Stimulated activated CD4-positive, alpha-beta T cell treated with anti-CD3 and anti-CD28 coated beads, Interleukin-4, amount 100 ng/mL, for 4 hours (primary cell): ENCODE data around the gene KIAA0232.

Experiments used
- DNase-seq, 2 experiments: peaks; one replicate each; pipeline ENCODE4 v3.0.0-alpha.2; 2020

KIAA0232 gene

DNA sequence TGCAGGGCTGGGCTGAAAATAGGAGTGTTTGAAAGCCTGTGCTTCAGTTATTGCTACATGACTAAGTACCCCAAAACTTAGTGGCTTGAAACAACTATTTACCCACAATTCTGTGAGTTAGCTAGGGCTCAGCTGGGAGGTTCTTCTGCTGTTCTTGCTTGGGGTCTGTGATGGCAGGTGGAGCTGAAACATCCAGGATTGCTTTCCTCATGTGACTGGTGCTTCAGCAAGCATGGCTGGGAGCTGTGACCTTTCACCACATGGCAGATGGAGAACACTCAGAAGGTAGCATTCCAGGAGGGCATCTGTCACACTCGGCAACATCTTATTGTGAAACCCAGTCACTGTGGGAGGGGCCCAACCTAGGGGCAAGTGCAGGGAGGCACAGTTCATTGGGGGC, 70.1 kb downstream of the KIAA0232 start:
- no peak for DNase-seq

DNA sequence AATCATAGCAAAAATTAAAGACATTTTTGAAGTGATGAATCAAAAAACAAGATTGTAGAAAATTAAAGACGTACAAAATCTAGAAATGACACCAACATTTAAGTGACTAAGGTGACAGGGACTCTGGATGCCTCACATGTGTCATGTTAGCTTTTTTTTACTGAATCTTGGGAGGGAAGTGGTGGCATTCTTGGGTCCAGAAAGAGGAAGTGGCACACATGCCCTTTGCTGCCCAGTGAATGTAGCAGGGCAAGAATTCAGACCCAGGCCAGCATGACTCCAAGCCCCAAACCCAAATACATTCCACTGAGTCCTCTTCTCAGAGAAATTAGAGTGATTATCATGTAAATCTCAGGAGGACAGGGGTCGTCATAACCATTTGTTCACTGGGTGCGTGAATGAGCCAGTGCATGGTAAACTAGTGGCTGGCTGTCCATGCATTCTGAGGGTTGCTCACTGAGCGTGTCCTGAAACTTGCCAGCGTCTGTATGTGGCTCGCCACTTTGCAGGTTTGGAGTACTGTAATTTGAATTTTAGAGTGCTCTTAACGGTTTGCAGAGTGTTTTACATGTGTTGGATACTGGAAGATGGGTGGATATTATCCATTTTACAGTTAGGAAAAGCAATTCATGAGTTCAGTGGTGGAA, 71.7 kb downstream of the KIAA0232 start:
- no peak for DNase-seq

DNA sequence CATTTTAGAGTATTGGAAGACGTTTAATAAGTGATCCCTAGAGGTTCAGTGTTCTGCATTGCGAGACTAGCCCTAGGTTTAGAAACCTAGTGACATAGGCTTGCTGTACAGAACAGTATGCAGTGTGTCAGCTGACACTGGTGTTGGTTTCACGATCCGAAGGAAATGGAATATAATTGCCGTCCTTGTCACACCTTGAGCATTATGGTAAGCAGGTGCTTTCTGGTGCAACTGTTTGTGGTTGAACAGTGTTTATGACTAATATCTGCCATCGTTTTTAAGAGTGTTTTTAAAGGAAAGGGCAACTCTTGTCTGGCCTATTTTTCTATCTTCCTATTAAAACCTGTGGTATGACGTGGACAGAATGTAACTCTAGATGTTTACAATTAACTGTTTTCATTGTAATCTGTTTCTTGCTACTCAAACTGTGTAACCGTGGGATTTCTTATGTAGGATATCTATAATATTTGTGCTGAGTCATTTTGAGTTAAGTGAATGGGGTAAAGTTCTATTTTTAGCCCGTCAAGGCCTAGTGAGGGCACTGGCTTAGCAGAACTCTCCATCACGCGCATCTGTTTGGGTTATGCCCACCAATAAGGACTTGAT, 73.3 kb downstream of the KIAA0232 start:
- DNase-seq: peak in 1 of 2 experiments; percentile 26

DNA sequence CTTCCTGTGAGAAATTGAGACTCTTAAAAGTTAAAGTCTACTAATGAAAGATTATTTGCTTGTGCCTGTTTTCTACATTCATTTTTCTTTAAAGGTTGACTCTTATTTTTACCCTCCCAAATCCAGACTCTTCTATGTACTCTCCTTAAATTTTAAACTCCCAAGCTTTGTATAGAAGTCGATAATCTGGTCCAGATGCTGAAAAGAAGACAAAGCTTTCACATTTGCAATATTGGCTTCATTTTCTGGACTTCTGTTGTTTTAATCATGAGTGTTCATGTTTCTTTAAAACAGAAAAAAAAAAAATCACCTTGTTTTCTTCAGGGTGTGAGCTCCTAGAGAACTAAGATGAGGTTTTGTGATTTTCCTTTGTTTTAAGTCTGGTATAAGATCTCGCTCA, 73.9 kb downstream of the KIAA0232 start:
- DNase-seq: no peak

DNA sequence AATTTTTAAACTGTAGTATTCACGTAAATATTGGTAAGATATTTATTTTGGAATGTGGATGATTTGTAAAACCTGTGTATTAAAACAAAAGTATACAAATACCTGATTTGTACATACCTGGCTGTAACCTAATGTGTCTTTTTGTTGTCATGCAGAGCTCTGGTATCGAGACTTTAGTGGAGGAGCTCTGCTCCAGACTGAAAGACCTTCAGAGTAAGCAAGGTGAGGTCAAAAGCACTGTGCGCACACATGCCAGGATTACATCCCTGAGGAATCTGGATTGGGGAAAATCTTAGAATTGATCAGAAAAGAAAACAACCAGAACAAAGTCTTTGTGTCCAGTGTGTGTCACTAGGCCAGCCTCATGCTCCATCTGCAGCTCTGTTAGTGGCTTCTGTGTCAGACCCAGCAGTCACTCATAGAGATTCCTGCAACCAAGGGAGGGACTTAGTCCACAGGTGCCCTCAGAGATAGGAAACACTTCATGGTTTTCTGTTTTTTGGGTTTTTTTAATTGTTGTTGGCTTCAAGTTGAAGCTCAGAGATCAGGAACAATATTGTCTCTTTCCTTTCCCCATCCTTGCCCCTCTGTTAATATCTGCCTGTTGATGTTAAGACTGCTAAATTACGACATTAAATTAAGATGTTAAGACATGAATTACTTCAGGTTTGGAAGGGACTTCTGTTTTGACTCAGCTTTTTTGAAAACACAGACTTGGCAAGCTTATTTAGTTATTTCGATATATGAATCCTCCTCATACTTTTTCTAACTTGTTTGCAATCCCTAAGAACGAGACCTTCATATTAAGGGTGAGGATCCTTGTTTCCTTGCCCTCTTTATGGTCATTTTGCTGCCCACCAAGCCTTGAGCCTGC, 74.7 kb downstream of the KIAA0232 start:
- DNase-seq: no peak

DNA sequence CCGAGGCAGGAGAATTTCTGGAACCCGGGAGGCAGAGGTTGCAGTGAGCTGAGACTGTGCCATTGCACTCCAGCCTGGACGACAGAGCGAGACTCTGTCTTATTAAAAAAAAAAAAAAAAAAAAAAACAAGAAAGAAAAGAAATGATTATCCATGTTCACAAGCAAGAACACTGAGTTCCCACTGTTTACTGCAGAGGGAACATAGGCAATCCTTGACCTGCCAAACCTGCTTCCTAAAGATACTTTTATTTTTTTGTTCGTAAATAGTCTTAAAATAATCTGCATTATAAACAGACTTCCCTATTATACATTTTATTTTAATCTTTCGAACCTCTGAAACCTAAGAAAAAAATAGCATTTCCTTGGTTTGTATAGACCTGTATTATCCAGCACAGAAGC, 76.5 kb downstream of the KIAA0232 start:
- DNase-seq: no peak

DNA sequence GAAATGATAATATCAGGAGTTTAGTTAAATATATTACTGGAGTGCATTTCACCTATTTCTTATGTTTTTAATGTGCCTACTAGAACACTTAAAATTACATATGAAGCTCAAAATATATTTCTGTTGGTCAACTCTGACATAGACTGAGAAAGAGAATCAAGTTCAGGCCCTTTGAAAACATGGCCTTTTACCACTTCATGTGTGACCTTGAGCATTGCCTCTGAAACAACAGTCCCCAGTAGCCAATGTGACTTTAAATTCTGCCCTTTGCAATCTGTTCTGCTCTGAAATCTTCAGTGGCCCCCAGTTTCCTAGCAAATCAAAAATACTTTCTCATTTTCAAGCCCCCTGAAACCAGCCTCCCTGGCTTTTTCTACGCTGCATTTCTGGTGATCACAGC, 77.0 kb downstream of the KIAA0232 start:
- DNase-seq: no peak

DNA sequence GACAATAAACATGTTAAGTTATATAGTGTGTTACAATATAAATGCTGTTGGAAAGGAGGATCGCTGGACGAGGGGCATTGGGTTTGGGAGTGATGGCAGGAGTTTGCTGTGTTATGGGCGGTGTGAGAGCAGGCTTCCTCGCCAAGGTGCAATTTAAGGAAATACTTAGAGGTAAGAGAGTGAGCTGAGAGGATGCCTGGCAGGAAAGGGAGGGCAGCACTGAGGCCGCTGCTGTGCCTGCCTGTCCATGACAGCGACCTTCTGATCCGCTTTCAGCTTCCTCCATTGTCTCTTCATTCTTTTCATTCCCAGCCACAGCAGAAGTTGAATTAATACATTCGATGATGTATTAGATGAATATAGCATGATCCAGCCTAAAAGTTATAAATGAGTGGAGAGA, 85.9 kb downstream of the KIAA0232 start:
- DNase-seq: no peak

DNA sequence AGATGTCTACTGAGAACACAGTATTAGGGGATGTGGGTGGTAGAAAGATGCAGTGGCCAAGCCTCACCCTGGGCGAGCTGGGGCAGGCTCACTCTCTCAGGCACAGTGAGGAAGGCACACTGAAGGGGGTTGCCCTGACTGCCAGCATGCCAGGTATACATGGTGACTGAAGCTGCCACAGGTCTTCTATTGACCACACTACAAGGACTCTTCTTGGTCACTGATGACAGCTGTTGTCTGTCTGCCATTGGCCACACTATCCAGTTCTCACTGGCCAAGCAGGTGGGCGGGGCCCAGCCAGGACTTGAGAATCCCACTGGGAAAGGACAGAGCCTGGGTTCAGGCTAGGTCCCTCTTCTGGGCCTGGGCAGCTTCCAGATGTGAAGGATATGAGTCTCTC, 87.4 kb downstream of the KIAA0232 start:
- no peak for DNase-seq

DNA sequence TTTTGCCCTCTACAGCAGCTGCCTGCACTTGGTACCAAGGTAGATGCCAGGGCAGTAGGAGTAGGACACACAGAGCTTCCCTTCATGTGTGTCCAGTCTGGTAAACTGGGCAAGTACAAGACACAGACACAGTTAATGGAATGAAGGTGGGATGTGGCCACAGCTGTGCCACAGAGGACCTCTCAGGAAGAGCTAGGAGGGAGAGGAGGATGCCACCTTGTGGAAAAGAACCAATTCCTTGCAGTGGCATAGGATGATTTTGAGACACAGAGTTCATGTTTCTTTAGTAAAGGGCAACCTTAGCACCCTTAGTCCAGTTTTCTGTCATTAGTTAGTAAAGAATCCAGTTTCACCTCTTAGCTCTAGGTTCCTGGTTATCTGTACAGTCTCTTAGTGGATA, 90.8 kb downstream of the KIAA0232 start:
- no peak for DNase-seq

DNA sequence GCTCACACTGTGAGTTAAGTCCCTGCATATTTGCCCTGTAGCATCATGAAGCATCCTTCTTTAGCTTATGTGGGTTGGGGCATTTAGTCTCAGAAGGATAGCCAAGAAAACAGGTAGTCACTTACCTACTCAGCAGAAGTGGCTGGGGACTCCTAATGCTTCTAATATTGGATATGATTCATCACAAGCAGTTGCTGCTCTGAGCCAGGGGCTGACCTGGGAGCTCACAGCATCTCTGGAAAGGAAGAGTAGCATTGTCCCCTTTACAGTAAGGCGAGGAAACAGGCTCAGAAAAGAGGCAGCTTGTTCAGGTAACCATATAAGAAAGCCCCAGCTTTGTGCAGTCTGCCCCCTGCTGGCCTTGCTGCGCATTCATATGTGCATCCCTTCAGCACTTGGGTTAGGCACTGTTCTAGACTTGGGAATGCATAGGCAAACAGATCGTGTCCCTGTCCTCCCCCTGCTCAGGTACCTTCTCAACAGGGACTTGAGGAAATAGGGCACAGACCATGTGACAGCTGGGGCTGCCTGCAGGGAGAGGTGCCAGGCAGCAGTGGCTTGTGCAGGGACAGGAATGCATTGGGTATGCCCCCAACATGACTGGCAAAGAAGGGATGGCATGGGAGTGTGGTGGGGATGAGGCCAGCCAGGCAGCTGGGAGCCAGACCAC, 91.4 kb downstream of the KIAA0232 start:
- DNase-seq: peak; percentile 74 to 78

DNA sequence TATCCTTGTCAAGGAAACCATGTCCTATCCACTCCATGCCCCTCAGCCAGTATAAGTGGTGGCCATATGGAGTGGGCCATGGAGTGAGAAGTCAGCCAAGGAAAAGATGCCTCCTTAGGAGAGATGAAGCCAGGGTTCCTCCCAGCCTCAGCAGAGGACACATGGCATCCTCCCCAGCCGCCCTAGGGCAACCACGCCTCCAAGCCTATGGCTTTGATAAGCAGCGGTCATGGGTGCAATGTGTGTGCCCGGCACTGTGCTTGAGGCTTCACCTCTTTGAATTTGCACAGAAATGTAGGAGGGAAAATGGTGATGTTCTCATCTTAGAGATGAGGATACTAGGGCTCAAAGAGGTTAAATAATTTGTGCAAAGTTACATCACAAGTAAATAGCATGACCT, 92.5 kb downstream of the KIAA0232 start:
- DNase-seq: no peak

DNA sequence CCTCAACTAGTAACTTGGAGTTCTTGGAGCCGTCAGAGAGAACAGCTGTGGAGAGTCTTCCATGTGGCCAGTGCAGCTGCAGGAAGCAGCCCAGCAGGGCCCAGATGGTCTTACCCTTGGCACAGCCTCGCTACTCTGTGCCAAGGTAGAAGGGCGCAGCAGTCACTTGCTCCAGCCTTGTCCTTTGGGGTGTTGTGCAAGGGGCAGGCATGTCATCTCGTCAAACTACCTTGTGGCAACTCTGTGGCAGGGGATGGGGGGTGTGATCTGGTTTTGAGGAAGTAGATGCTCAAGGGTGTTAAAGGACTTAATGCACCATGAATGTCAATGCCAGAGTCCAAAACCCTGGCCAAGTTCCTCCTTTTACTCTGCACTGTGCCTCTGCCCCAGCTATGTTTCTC, 92.9 kb downstream of the KIAA0232 start:
- DNase-seq: no peak

DNA sequence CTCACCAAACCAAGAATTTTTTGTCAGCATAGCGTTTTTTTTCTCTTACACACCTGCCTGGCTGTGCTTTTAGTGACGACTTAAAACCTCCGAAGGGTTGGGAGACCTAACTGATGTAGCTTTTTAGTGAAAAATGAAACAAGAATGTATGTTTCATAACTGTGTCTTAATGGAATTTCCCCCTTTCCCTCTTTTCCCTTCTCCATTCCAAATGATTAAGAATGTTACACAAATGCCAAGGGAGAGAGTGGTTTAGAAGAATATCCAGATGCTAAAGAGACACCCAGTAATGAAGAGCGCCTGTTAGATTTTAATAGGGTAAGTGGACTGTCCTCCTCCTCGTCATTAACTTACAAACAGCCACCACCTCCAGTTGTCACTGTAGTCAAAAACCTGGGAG, 93.9 kb downstream of the KIAA0232 start:
- no peak for DNase-seq

DNA sequence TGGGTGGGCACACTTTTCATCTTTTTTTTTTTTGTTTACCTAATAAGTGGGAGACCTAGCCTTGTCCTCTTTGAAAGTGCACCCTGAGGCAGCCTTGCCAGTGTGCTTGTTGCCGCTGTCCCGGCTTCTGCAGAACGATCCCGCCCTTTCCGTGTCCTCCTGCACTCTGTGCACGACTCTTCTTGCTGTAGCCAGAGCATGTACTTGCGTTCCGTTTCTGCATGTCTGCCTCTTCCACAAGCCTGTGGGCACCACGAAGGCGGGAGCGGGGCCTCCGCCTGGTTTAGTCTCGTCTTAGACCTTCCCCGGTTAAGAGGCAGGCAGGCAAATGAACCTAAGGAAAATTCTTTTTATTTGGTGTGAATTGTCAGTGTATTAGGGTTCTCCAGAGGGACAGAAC, 94.5 kb downstream of the KIAA0232 start:
- DNase-seq: no peak

DNA sequence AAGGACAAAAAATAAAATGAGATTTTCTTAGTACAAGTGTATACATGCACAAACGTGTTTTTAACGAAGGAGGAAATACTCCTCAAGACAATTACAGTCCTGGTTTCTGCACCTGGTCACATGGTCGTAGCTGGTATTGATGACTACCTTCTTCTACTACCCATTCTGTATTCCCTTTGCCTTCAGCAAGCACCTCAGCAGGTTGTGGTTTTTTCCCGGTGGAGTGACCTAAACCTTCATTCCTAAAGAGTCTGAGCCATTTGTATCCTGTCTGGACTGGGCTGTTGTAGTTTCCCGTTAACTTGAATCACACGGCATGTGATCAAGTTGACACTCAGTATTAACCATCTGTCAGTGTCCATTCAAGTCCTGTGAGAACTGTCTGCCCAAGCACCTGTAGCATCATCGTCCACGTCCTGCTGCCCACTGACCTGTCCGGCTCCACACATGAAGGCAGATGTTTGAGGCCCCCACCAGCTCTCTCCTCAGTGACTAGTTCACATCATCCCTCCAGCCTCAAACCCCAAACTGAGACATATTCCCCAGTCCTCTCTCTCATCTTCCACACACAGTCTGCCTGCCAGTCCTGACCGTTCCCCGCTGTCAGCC, 96.0 kb downstream of the KIAA0232 start:
- no peak for DNase-seq

DNA sequence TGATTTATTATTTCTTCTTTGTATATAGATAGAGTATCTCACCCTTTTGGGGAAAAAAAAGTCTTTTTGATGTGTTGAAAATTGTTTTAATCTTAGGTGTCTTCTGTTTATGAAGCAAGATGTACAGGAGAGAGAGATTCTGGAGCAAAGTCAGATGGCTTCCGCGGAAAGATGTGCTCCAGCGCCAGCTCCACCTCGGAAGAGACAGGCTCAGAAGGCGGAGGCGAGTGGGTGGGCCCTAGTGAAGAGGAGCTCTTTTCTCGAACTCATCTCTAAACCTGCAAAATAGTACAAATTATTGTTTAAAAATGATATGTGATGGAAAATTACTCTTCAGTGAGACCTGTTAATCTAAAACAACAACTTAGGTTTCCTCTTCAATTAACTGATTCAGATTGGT, 98.2 kb downstream of the KIAA0232 start:
- no peak for DNase-seq

DNA sequence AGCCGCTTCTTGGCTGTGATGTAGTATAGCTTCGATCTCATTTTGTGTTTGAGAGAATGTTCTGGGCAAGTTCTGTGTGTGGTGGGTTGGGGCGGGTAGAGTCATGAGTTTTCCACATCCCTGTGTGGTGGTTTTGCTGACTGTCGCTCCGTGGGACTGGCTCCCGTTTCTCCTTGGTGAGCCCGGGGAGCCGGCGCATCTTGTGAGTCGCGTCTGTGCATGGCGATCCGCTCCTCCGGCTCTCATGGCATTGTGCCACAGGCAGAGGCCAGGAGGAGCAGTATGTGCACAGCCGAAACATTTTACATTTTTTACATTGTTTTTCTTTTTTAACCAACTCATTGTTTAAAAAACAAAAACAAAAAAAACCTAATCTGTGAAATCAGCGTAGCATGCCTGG, 99.4 kb downstream of the KIAA0232 start:
- DNase-seq: no peak

DNA sequence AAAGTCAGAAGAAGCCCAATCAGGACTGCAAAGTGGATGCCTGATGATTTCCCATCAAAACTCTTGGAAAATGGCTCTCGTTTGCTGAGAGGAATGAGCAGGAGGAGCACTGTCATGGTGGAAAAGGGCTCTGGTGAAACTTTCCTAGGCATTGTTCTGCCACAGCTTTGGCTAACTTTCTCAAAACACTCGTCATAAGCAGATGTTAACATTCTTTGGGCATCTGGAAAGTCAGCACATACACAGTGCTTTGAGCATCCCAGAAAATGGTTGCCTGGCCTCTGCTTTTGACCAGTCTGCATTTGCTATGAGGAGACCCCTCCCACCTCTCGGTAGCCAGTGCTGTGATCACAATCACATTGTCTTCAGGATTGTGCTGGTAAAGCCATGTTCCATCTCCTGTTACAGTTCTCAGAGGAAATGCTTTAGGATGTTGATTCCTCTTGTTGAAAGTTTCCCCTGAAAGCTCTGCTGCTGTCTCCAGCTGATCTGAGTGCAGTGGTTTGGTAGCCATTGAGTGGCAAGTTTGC, 101.9 kb downstream of the KIAA0232 start:
- DNase-seq: no peak

DNA sequence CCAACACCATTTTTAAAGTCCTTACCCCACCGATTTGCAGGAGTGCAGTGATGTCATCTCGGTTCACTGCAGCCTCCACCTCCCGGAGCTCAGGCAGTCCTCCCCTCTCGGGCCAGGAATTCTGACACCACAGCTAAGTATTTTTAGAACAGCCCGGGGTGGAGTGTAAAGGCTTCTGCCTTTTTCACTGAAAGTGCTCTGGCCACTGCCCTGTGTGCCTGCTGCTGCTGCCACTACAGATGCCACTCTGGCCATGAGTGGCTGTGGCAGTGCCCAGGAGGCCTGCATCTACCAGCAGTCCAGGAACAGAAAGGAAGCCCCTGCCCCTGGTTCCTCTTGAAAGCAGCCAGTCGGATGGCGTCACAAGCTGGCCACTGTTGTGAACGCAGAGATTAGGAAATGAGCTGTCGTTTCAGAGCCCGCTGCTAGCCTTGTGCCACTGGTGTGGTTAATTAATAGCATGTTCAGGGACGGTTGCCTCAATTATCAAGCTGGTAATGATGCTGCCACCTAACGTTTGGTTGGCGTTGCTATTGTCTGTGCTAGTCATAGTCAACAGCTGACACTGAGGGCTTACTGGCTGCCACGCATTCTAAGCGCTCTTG, 103.5 kb downstream of the KIAA0232 start:
- no peak for DNase-seq

DNA sequence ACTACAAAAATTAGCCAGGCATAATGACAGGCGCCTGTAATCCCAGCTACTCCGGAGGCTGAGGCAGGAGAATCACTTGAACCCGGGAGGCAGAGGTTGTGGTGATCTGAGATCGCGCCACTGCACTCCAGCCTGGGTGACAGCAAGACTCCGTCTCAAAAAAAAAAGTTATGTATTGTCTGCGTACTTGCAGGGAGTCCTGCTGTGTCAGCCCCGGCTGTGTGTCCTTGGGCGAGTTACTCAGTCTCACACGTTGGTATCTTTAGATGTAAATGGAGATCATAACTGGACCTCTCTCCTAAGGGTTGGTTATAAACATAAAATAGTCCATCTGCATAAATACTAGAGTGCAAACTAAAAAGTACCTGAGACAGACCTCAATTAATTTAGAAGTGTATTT, 104.4 kb downstream of the KIAA0232 start:
- no peak for DNase-seq

DNA sequence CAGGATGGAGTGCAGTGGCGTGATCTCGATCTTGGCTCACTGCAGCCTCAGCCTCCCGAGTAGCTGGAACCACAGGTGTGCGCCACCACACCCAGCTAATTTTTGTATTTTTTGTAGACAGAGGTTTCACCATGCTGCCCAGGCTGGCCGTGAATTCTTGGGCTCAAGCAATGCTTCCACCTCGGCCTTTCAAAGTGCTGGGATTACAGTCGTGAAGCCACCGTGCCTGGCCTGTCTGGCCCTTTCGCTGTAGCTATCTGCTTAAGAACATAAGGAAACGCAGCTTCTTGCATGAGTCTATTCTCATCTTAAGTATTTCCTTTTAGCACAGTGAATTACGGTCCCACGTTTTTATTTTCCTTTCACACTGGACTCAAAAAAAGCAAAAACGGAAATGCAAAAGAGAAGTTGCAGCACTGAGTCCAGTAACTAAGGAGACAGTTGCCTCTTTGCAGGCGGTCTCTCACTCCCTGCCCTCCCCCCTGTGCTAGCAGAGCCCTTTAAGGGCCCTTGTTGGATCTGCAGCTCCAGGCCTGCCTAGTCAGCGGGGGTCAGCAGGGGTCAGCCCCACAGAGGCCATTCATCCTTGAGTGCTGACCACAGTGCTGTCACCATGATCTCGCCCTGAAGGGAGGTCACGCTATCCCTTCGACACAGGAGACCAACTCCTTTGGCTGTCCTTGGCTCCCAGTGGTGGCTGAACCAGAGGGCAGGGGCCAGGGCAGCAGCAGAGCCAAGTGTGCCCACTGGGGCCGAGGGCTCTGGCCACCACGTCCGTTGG, 105.3 kb downstream of the KIAA0232 start:
- no peak for DNase-seq
